ENCODE measurements around the gene BCAS1. TPM values are rescaled to one million over a fixed set of nuclear protein-coding genes. Genes with fewer than 3 reads are reported as not detected.

Gene BCAS1
- total RNA-seq, 1 donor from 2014 or later = not detected

- H3K4me1 Mint-ChIP-seq = no peaks in the 10 kb centered on the region
- TF ChIP-seq CTCF (conservative IDR thresholded peaks at IDR 0.05) = no peak
- DNase-seq (ENCODE audit: low read depth, low spot score) = no peak
- peaks cover 8% of the 10 kb centered on the region for H3K9me3 Mint-ChIP-seq
- no peaks in the 10 kb centered on the region for H3K27me3 Mint-ChIP-seq (ENCODE audit: low read depth)
- H3K4me3 Mint-ChIP-seq = no peak overlapping the region
- H3K27ac Mint-ChIP-seq (ENCODE audit: unreplicated experiment) = no peak overlapping the region
- H3K36me3 Mint-ChIP-seq (ENCODE audit: low read depth) = peaks cover 7% of the 10 kb centered on the region
Measured at GRCh38 chr20:53907968-53908751, 162.2 kb downstream of the BCAS1 start.

GRCh38 chr20:53905820-53906191, 164.6 kb downstream of the BCAS1 start:
- no peak for TF ChIP-seq CTCF (conservative IDR thresholded peaks at IDR 0.05)
- H3K4me3 Mint-ChIP-seq = no peak overlapping the region
- no peak overlapping the region for H3K27ac Mint-ChIP-seq (ENCODE audit: unreplicated experiment)
- no peak for DNase-seq (ENCODE audit: low read depth, low spot score)
- peaks cover 5% of the 10 kb centered on the region for H3K4me1 Mint-ChIP-seq
- H3K36me3 Mint-ChIP-seq (ENCODE audit: low read depth) = peaks cover 3% of the 10 kb centered on the region
- H3K27me3 Mint-ChIP-seq (ENCODE audit: low read depth) = no peaks in the 10 kb centered on the region
- H3K9me3 Mint-ChIP-seq = peaks cover 3% of the 10 kb centered on the region

- H3K9me3 Mint-ChIP-seq = no peaks in the 10 kb centered on the region
Measured at GRCh38 chr20:53905019-53905819, 165.2 kb downstream of the BCAS1 start.

DNA sequence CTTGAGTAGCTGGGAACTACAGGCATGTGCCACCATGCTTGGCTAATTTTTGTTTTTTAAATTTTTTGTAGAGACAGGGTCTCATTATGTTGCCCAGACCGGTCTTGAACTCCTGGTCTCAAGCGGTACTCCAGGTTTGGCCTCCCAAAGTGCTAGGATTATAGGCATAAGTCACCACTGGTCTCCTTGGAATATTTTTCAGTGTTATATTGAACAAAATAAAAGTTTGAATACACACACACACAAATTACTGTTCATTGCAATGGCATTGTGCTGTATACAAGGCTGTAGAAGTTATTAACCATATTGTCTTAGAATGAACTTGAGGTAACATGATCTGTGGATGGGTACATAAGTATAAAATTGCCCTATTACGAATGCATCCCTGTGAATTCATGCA, 166.1 kb downstream of the BCAS1 start:
- Mint-ChIP-seq H3K4me3 (no peak overlapping the region), H3K27me3 (ENCODE audit: low read depth) (no peaks in the 10 kb centered on the region), H3K27ac (ENCODE audit: unreplicated experiment) (no peak overlapping the region), H3K36me3 (ENCODE audit: low read depth) (no peaks in the 10 kb centered on the region), H3K9me3 (no peaks in the 10 kb centered on the region), H3K4me1 (peaks cover 16% of the 10 kb centered on the region)
- TF ChIP-seq CTCF (conservative IDR thresholded peaks at IDR 0.05) = no peak
- no peak for DNase-seq (ENCODE audit: low read depth, low spot score)

More at GRCh38 chr20:53905019-53905819, 165.2 kb downstream of the BCAS1 start:
- H3K4me1 Mint-ChIP-seq = peaks cover 11% of the 10 kb centered on the region
- TF ChIP-seq CTCF (conservative IDR thresholded peaks at IDR 0.05) = no peak
- H3K27ac Mint-ChIP-seq (ENCODE audit: unreplicated experiment) = no peak overlapping the region
- no peaks in the 10 kb centered on the region for H3K27me3 Mint-ChIP-seq (ENCODE audit: low read depth)
- DNase-seq (ENCODE audit: low read depth, low spot score) = no peak
- H3K36me3 Mint-ChIP-seq (ENCODE audit: low read depth) = no peaks in the 10 kb centered on the region
- H3K4me3 Mint-ChIP-seq = no peak overlapping the region

DNA sequence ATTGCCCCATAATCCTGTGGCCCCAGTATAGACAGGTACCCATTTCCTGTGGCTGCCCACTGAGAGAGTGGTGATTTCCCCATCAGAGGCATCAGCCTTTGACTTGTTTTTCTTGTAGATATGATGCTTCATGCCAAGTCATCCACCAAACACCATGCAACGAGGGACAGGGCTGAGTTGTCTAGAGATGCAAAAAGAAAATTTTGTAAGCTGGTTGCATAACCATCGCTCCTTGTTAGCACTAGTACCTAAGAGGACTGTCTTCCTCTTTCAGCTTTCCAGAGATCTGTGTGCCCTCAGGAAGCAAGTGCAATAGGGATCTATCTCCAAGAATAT, 166.8 kb downstream of the BCAS1 start:
- no peak overlapping the region for H3K4me3 Mint-ChIP-seq
- DNase-seq (ENCODE audit: low read depth, low spot score) = no peak

More for the DNA sequence above, 166.8 kb downstream of the BCAS1 start:
- TF ChIP-seq CTCF (conservative IDR thresholded peaks at IDR 0.05) = no peak
- H3K9me3 Mint-ChIP-seq = no peaks in the 10 kb centered on the region
- H3K36me3 Mint-ChIP-seq (ENCODE audit: low read depth) = no peaks in the 10 kb centered on the region
- H3K27ac Mint-ChIP-seq (ENCODE audit: unreplicated experiment) = no peak overlapping the region
- peaks cover 22% of the 10 kb centered on the region for H3K4me1 Mint-ChIP-seq
- no peaks in the 10 kb centered on the region for H3K27me3 Mint-ChIP-seq (ENCODE audit: low read depth)
